Body of pancreas (tissue), 4 donors: Measurements from ENCODE around the gene ZNF318. TPM values are rescaled to one million over a fixed set of nuclear protein-coding genes. Genes with fewer than 3 reads are reported as not detected.
"Not testable (repeated sequence)": the region's sequence is repeated elsewhere in the genome, so short reads cannot be mapped to it uniquely, and the experiment has no call there.

Experiments
- ATAC-seq: fragments of 150-250 bp; one replicate; pipeline ENCODE4 v1.9.1; 2016
- DNase-seq, 4 donors: peaks; one replicate each; pipeline ENCODE4 v3.0.0-alpha.2; 2019
- H3K27ac ChIP-seq, 4 donors: fragments of 200-600 bp; sonication (generic); 1 replicate in 3 of 4; 2 replicates in 1 of 4; pipeline versions ENCODE4 v1.5.1 to v1.6.1; 2016 to 2019; ENCODE audit warnings: mild to moderate bottlenecking in 1 of 4, mixed read lengths in 1 of 4, moderate library complexity in 1 of 4
- H3K27me3 ChIP-seq, 2 donors: fragments of 200-600 bp; sonication (generic); one replicate each; pipeline ENCODE4 v1.6.0; 2016; ENCODE audit warnings: mild to moderate bottlenecking in 1 of 2
- H3K36me3 ChIP-seq, 2 donors: fragments of 200-600 bp; sonication (generic); replicated peaks in 1 of 2; 2 replicates each; pipeline ENCODE4 v1.5.1; 2016; ENCODE audit warnings: low read depth in 2 of 2; ENCODE audit not compliant: insufficient read depth in 1 of 2
- H3K4me1 ChIP-seq: fragments of 200-600 bp; sonication (generic); one replicate; pipeline ENCODE4 v1.6.0; 2016
- H3K4me3 ChIP-seq, 2 donors: fragments of 200-600 bp; sonication (generic); 1 replicate in 1 of 2; 2 replicates in 1 of 2; pipeline ENCODE4 v1.5.1; 2016 to 2019
- H3K9me3 ChIP-seq, 3 donors: fragments of 200-600 bp; sonication (generic); 1 replicate in 2 of 3; 2 replicates in 1 of 3; pipeline ENCODE4 v1.5.1; 2016
- CTCF ChIP-seq, 7 experiments: fragments of 450-650 bp in 4 of 7; fragments of 200-600 bp in 3 of 7; sonication (generic) in 3 of 7; IDR thresholded peaks; one replicate each; pipeline ENCODE4 v1.5.1; 2016 to 2019; ENCODE audit warnings: antibody characterized with exemption in 7 of 7
- POLR2A ChIP-seq, 3 donors: fragments of 450-650 bp; IDR thresholded peaks; one replicate each; pipeline ENCODE4 v1.6.1; 2016; ENCODE audit warnings: antibody characterized with exemption in 3 of 3, mild to moderate bottlenecking in 2 of 3
- WGBS, 2 donors: methylation state at CpG; one replicate each; pipeline ENCODE4 v1.1.5; 2017; 5-methylcytosine and 5-hydroxymethylcytosine counted together
- intact Hi-C: fragments of 100-400 bp; cut with DNase I; formaldehyde crosslinking; loops from one replicate; pipeline ENCODE4 v1.15.1; 2023
- total RNA-seq, 2 donors: library from RNA; depleted of rRNA; stranded (reverse); fragments of >200 nt; gene quantifications; one replicate each; pipeline ENCODE4 v1.1.0, GENCODE V29; 2016

ZNF318 gene
- total RNA-seq, 2 donors from 2014 or later = 14.0 to 14.5 TPM

- ATAC-seq = no peak
- Histone ChIP-seq H3K27ac (no peak overlapping the region), H3K27me3 (no peaks in the 10 kb centered on the region), H3K4me3 (no peak overlapping the region), H3K4me1 (peaks cover 14% of the 10 kb centered on the region), H3K9me3 (no peaks in the 10 kb centered on the region), H3K36me3 (no peaks in the 10 kb centered on the region)
- 79 to 82% methylated on average over 3 of the region's 3 CpGs for WGBS, 2 donors
- DNase-seq = no peak
- intact Hi-C loops = no loop called here
- TF ChIP-seq CTCF (IDR thresholded peaks at IDR 0.05) = no peak
- TF ChIP-seq POLR2A (IDR thresholded peaks at IDR 0.05) = no peak
Measured at GRCh38 chr6:43304361-43304760, 65.1 kb downstream of the ZNF318 start.

- ATAC-seq (no peak), DNase-seq (no peak)
- 80% methylated on average over 8 of the region's 8 CpGs for WGBS, 2 donors
- Histone ChIP-seq H3K27ac (no peak overlapping the region), H3K4me1 (peaks cover 9% of the 10 kb centered on the region), H3K27me3 (no peaks in the 10 kb centered on the region), H3K9me3 (no peaks in the 10 kb centered on the region), H3K4me3 (no peak overlapping the region), H3K36me3 (no peaks in the 10 kb centered on the region)
- intact Hi-C loops = no loop called here
- TF ChIP-seq POLR2A (IDR thresholded peaks at IDR 0.05) (no peak), CTCF (IDR thresholded peaks at IDR 0.05) (no peak)
Measured at GRCh38 chr6:43303751-43304331, 65.6 kb downstream of the ZNF318 start.

- DNase-seq, H3K36me3 ChIP-seq, H3K9me3 ChIP-seq, intact Hi-C loops, H3K27ac ChIP-seq, H3K27me3 ChIP-seq, ATAC-seq, H3K4me1 ChIP-seq, H3K4me3 ChIP-seq: not testable (repeated sequence)
- WGBS, 2 donors = 82 to 88% methylated on average over 8 to 9 of the region's 11 CpGs
Measured at GRCh38 chr6:43303006-43303405, 66.4 kb downstream of the ZNF318 start.

- 74 to 80% methylated on average over 12 to 18 of the region's 19 CpGs for WGBS, 2 donors
- no peak for ATAC-seq
Measured at GRCh38 chr6:43302126-43302525, 67.3 kb downstream of the ZNF318 start.

More at GRCh38 chr6:43302126-43302525, 67.3 kb downstream of the ZNF318 start:
- Histone ChIP-seq H3K4me3 (no peak overlapping the region), H3K27ac (no peak overlapping the region), H3K27me3 (no peaks in the 10 kb centered on the region), H3K4me1 (peaks cover 4% of the 10 kb centered on the region), H3K36me3 (no peaks in the 10 kb centered on the region), H3K9me3 (no peaks in the 10 kb centered on the region)
- TF ChIP-seq POLR2A (IDR thresholded peaks at IDR 0.05) (no peak), CTCF (IDR thresholded peaks at IDR 0.05) (no peak)
- intact Hi-C loops = no loop called here
- no peak for DNase-seq
